Measurements from ENCODE around the gene TPBGL.

Gene TPBGL

DNA sequence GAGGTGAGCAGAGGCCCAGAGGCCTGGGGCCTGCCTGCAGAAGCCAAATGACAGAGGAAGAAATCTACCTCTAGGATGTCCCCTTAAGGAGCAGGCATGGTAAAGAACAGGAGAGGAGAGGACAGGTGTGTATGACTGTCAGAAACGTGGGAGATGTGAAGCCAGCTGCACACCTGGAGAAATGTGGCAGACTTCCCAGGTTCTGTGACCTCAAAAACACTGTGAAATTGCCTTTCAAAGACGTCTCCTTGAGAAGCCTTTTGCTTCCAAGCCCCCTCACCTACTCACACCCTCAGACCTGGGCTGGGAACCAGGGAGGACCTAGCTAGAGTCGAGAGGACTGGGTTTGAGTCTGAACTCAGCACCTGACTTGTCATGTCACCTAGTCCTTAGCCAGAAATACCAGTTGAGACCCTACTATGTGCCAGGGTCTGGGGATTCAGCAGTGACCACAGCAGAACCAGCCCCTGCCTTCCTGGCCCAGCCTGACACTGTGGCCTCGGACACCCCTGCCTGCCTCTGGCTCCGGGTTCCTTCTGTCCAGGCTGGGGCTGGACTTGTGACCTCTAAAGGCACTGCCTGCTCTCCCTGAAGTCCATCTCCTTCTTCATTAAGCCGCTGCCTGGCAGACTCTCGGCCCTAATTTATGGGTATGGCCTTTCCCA is 5.6 kb downstream of the TPBGL start:
- no peak for DNase-seq (ENCODE audit: low read depth in 2 of 2)

- no peak for DNase-seq (ENCODE audit: low read depth in 2 of 2)
Observed at GRCh38 chr11:75246671-75247350, 6.2 kb downstream of the TPBGL start.

DNA sequence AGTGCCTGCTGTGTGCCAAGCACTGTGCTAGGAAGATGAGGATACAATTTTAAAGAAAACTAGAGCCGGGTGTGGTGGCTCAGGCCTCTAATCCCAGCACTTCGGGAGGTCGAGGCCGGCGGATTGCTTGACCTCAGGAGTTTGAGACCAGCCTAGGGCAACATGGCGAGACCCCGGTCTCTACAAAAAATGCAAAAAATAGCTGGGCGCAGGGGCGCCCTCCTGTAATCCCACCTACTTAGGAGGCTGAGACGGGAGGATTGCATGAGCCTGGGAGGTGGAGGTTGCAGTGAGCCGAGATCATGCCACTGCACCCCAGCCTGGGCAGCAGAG is 8.3 kb downstream of the TPBGL start:
- DNase-seq (ENCODE audit: low read depth in 2 of 2) = no peak

DNA sequence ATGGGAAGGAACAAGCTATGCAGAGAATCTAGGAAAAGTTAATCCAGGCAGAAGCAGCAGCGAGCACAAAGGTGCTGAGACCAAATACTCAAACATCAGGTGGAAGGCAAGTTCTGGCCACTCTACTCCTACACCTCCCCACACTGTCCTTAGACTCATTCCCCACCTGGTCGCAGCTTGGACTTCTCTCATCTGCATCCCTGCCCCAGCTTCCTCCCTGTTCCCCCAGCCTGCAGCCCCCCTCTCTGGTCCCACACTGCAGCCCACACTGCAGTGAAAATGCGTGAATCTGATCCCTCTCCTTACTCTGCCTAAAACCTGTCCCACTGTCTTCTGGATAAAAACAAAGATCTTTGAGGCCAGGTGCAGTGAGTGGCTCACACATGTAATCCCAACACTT is 9.1 kb downstream of the TPBGL start:
- no peak for DNase-seq (ENCODE audit: low read depth in 2 of 2)

- no peak for DNase-seq (ENCODE audit: low read depth in 2 of 2)
Observed at GRCh38 chr11:75254326-75254725, 13.8 kb downstream of the TPBGL start.

GRCh38 chr11:75260396-75261170 is 20.0 kb downstream of the TPBGL start:
- no peak for DNase-seq (ENCODE audit: low read depth in 2 of 2)

DNA sequence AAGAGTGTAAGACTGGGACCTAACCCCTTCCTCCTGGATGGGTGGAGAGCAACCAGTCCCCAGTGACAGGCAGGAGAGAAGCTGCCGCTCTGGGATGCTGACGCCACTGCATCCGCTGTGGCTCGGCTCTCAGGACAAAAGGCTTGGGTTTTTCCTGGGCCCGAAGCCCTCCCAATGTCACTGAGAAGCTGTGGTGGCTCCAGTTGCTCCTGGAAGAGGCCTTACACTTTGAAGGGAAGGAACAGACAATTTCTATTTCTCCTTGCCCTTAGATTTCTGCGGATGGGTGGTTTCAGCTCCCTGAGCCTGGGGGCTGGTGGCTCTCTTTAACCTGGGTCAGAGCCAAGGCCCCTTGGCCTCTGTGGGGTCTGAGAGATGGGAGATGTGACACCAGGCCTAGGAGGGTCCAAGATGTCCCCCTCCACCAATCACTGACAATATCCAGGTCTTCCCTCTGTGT is 21.4 kb downstream of the TPBGL start:
- no peak for DNase-seq (ENCODE audit: low read depth in 2 of 2)

GRCh38 chr11:75262436-75262835 is 21.9 kb downstream of the TPBGL start:
- DNase-seq (ENCODE audit: low read depth in 2 of 2) = no peak

GRCh38 chr11:75262961-75263852 is 22.6 kb downstream of the TPBGL start:
- no peak for DNase-seq (ENCODE audit: low read depth in 2 of 2)

GRCh38 chr11:75263944-75264349 is 23.4 kb downstream of the TPBGL start:
- DNase-seq (ENCODE audit: low read depth in 2 of 2) = no peak

GRCh38 chr11:75264356-75264755 is 23.8 kb downstream of the TPBGL start:
- no peak for DNase-seq (ENCODE audit: low read depth in 2 of 2)

- DNase-seq (ENCODE audit: low read depth in 2 of 2) = no peak
Observed at GRCh38 chr11:75264971-75265370, 24.4 kb downstream of the TPBGL start.

GRCh38 chr11:75265851-75266531 is 25.4 kb downstream of the TPBGL start:
- DNase-seq (ENCODE audit: low read depth in 2 of 2) = no peak

GRCh38 chr11:75267171-75267970 is 26.8 kb downstream of the TPBGL start:
- no peak for DNase-seq (ENCODE audit: low read depth in 2 of 2)

DNA sequence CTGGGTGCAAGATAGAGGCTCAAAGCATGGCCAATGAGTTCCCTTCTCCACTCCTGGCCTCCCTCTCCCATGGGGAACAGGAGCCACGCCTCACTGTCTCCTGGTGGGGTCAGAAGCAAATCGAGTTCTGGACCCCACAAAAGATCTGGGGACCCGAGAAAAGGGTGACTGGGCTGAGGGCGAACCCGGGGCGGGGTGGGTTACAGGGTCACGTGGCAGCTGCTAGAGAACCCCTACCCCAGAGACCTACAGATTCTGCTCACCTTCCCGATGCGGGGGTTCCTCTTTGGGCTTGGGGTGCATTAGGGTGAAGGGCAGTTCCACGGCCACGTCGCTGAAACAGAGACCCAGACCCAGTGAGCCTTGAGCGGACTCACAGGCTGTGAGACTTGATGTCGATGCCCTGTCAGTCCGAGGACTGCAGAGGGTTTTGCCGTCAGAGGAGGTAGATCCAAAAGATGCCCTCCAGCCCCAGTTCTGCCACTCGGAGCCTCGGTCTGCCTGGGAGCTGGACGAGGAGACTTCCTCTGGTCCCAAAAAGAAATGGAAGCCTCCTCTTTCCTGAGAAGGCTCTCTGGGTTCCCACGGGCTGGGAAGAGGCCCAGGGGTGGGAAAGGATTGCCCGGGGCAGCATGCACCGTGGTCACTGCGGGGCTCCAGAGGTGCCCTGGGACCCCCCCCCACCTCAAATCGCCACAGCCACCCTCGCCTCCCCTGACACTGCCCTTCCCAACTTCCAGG is 28.2 kb downstream of the TPBGL start:
- DNase-seq (ENCODE audit: low read depth in 2 of 2) = no peak

DNA sequence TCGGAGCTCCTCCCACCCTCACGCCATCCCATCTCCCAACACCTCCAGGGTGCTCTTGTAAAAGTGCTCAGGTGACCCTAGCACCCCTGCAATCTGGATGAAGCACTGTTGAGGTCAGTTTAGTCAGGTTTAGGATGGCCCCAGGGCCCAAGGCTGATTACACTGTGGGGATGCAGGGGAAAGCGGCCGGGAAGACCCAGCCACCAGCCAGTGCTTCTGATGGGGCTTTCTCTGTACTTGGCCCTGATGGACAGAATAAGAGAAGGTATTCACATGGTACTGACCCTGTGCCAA is 28.7 kb downstream of the TPBGL start:
- DNase-seq (ENCODE audit: low read depth in 2 of 2) = no peak

- no peak for DNase-seq (ENCODE audit: low read depth in 2 of 2)
Observed at GRCh38 chr11:75269896-75270295, 29.3 kb downstream of the TPBGL start.

DNA sequence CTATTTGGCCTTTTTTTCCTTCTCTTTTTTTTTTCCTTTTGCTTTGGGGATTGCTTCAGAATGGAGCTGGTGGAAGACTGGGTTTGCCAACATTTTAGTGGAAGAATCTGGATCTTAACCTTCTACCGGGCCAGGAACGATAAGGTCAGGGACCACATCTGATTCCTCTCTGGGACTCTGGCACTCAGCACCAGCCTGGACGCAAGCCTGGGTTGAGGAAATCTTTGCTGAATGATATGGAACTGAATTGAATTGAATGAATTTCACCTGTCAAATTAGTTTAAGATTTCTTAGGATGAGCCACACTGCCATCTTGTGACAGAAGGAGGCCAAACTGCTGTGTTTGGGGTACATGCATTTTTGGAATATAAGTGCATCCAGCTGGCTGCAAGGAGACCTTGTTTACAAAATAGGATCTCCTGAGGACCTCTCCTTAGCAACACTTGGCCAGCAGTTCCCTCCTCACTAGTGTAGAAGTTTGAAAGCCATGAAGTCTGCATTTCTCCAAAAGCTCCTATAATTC is 30.4 kb downstream of the TPBGL start:
- DNase-seq (ENCODE audit: low read depth in 2 of 2) = peak in 1 of 2 donors; percentile 9

DNA sequence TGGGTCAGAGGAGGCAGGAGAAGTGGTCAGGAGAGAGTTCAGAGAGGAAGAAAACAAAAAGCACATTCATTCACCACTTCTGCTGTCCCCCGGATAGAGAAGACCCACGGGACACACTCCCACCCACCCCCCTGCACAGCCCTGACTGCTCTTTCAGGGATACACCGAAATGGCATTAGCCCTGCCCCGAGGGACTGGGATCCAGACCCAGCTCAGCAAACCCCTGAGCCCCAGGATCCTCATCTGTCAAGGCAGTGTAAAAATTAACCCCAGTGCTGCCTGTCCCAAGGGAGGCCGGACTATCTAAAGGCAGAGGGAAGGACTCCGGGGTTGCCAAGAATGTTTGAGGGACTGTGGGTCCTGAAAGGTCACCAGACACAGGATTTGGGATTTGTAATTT is 31.2 kb downstream of the TPBGL start:
- no peak for DNase-seq (ENCODE audit: low read depth in 2 of 2)

DNA sequence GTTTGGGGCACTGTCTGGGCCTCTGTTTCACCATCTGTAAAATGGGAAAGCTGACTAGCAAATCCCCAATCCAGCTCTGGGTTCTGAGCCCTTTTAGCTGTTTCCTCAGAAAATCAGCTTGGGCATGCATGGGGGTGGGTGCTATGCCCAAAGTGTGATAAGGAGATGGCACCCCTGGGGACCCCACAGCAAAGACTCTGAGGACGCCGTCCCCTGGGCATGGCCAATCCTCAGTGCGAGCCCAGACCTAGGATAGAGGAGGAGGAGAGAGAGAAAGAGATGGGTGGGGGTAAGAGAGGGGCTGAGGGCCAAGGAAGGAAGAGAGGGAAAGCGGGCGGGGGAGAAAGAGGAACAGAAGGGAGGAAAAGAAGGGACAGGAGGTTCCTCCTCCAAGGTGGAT is 31.8 kb downstream of the TPBGL start:
- DNase-seq (ENCODE audit: low read depth in 2 of 2) = no peak
